Measurements from ENCODE around the gene GPC5.
"Not testable (repeated sequence)": the region's sequence is repeated elsewhere in the genome, so short reads cannot be mapped to it uniquely, and the experiment has no call there.

GPC5 gene

GRCh38 chr13:91652404-91653301 is 254.2 kb downstream of the GPC5 start:
- DNase-seq (ENCODE audit: low read depth): no peak

- DNase-seq (ENCODE audit: low read depth): no peak
These were observed 257.3 kb downstream of the GPC5 start for GRCh38 chr13:91655731-91656130.

- no peak for DNase-seq (ENCODE audit: low read depth)
These were observed 258.9 kb downstream of the GPC5 start for GRCh38 chr13:91657283-91657682.

GRCh38 chr13:91659256-91660075 is 261.0 kb downstream of the GPC5 start:
- no peak for DNase-seq (ENCODE audit: low read depth)

- no peak for DNase-seq (ENCODE audit: low read depth)
These were observed 261.6 kb downstream of the GPC5 start for GRCh38 chr13:91660076-91660415.

- DNase-seq (ENCODE audit: low read depth): no peak
These were observed 263.5 kb downstream of the GPC5 start for GRCh38 chr13:91661692-91662490.

- no peak for DNase-seq (ENCODE audit: low read depth)
These were observed 265.6 kb downstream of the GPC5 start for GRCh38 chr13:91664039-91664438.

GRCh38 chr13:91667486-91667885 is 269.1 kb downstream of the GPC5 start:
- DNase-seq (ENCODE audit: low read depth): no peak

GRCh38 chr13:91668866-91669495 is 270.6 kb downstream of the GPC5 start:
- no peak for DNase-seq (ENCODE audit: low read depth)

- not testable (repeated sequence) for DNase-seq (ENCODE audit: low read depth)
These were observed 275.9 kb downstream of the GPC5 start for GRCh38 chr13:91674347-91674746.

- no peak for DNase-seq (ENCODE audit: low read depth)
These were observed 286.3 kb downstream of the GPC5 start for GRCh38 chr13:91684746-91685145.

- DNase-seq (ENCODE audit: low read depth): no peak
These were observed 292.5 kb downstream of the GPC5 start for GRCh38 chr13:91690944-91691343.

GRCh38 chr13:91693466-91693865 is 295.0 kb downstream of the GPC5 start:
- no peak for DNase-seq (ENCODE audit: low read depth)

- no peak for DNase-seq (ENCODE audit: low read depth)
These were observed 299.9 kb downstream of the GPC5 start for GRCh38 chr13:91698308-91698707.

GRCh38 chr13:91698767-91699166 is 300.3 kb downstream of the GPC5 start:
- no peak for DNase-seq (ENCODE audit: low read depth)

- no peak for DNase-seq (ENCODE audit: low read depth)
These were observed 301.4 kb downstream of the GPC5 start for GRCh38 chr13:91699863-91700262.

- DNase-seq (ENCODE audit: low read depth): no peak
These were observed 303.6 kb downstream of the GPC5 start for GRCh38 chr13:91701975-91702374.

- DNase-seq (ENCODE audit: low read depth): no peak
These were observed 304.0 kb downstream of the GPC5 start for GRCh38 chr13:91702411-91702810.

GRCh38 chr13:91704398-91704797 is 306.0 kb downstream of the GPC5 start:
- no peak for DNase-seq (ENCODE audit: low read depth)

- DNase-seq (ENCODE audit: low read depth): no peak
These were observed 310.1 kb downstream of the GPC5 start for GRCh38 chr13:91708558-91708957.

GRCh38 chr13:91709180-91709579 is 310.8 kb downstream of the GPC5 start:
- DNase-seq (ENCODE audit: low read depth): no peak

- no peak for DNase-seq (ENCODE audit: low read depth)
These were observed 312.3 kb downstream of the GPC5 start for GRCh38 chr13:91710733-91711132.
